Measurements from ENCODE around the gene POGLUT3. TPM values are rescaled to one million over a fixed set of nuclear protein-coding genes. Genes with fewer than 3 reads are reported as not detected.

Gene POGLUT3
- total RNA-seq, 4 donors from 2014 or later: 1.8 to 8.1 (median 6.9) TPM

- Histone ChIP-seq H3K36me3 (no peaks in the 10 kb centered on the region), H3K4me3 (no peak overlapping the region), H3K4me1 (no peaks in the 10 kb centered on the region), H3K27me3 (no peaks in the 10 kb centered on the region), H3K9me3 (no peaks in the 10 kb centered on the region), H3K27ac (no peak overlapping the region)
- TF ChIP-seq POLR2A (IDR thresholded peaks at IDR 0.05): no peak
- no peak for TF ChIP-seq EP300 (IDR thresholded peaks at IDR 0.05; ENCODE audit: low read depth)
- no peak for TF ChIP-seq POLR2AphosphoS5 (IDR thresholded peaks at IDR 0.05)
- TF ChIP-seq CTCF (IDR thresholded peaks at IDR 0.05): no peak
- intact Hi-C loops (cut with DNase I; ENCODE audit: low total_unique reads): no loop called here
- 96% methylated on average over 1 of the region's 1 CpG; no CpG with 5 or more reads in 1 of the 2 donors for WGBS, 2 donors (ENCODE audit: low coverage in 1 of 2)
- no peak for DNase-seq
- in situ Hi-C loops (cut with MboI; ENCODE audit: low pct_ligation_motif_present in 1 of 4, low pct_unique_long_range_greater_than_20kb in 1 of 4, low sequenced_read_pairs in 3 of 4): no loop called here
Measured at GRCh38 chr11:108525161-108525560, 27.0 kb upstream of the POGLUT3 start.

- Histone ChIP-seq H3K27me3 (no peaks in the 10 kb centered on the region), H3K4me1 (no peaks in the 10 kb centered on the region), H3K36me3 (no peaks in the 10 kb centered on the region), H3K4me3 (no peak overlapping the region), H3K9me3 (no peaks in the 10 kb centered on the region), H3K27ac (no peak overlapping the region)
- TF ChIP-seq POLR2A (IDR thresholded peaks at IDR 0.05): no peak
- DNase-seq: no peak
- in situ Hi-C loops (cut with MboI; ENCODE audit: low pct_ligation_motif_present in 1 of 4, low pct_unique_long_range_greater_than_20kb in 1 of 4, low sequenced_read_pairs in 3 of 4) (no loop called here), intact Hi-C loops (cut with DNase I; ENCODE audit: low total_unique reads) (no loop called here)
Measured at GRCh38 chr11:108524422-108524821, 26.2 kb upstream of the POGLUT3 start.

GRCh38 chr11:108522318-108522717 is 24.1 kb upstream of the POGLUT3 start:
- WGBS, 2 donors (ENCODE audit: low coverage in 1 of 2): 55 to 89% methylated on average over 1 of the region's 1 CpG
- intact Hi-C loops (cut with DNase I; ENCODE audit: low total_unique reads): no loop called here
- no peaks in the 10 kb centered on the region for H3K27me3 ChIP-seq
- no peaks in the 10 kb centered on the region for H3K4me1 ChIP-seq
- in situ Hi-C loops (cut with MboI; ENCODE audit: low pct_ligation_motif_present in 1 of 4, low pct_unique_long_range_greater_than_20kb in 1 of 4, low sequenced_read_pairs in 3 of 4): no loop called here
- DNase-seq: no peak
- TF ChIP-seq POLR2A (IDR thresholded peaks at IDR 0.05) (no peak), CTCF (IDR thresholded peaks at IDR 0.05) (no peak), POLR2AphosphoS5 (IDR thresholded peaks at IDR 0.05) (no peak), EP300 (IDR thresholded peaks at IDR 0.05; ENCODE audit: low read depth) (no peak)
- no peak overlapping the region for H3K27ac ChIP-seq
- no peaks in the 10 kb centered on the region for H3K36me3 ChIP-seq
- no peak overlapping the region for H3K4me3 ChIP-seq
- H3K9me3 ChIP-seq: no peaks in the 10 kb centered on the region

GRCh38 chr11:108518581-108518980 is 20.4 kb upstream of the POGLUT3 start:
- H3K27me3 ChIP-seq: no peaks in the 10 kb centered on the region
- intact Hi-C loops (cut with DNase I; ENCODE audit: low total_unique reads) (no loop called here), in situ Hi-C loops (cut with MboI; ENCODE audit: low pct_ligation_motif_present in 1 of 4, low pct_unique_long_range_greater_than_20kb in 1 of 4, low sequenced_read_pairs in 3 of 4) (no loop called here)

More at GRCh38 chr11:108518581-108518980, 20.4 kb upstream of the POGLUT3 start:
- peaks cover 0 to 10% (median under 1%) of the 10 kb centered on the region in 4 donors for H3K36me3 ChIP-seq
- no peak overlapping the region for H3K4me3 ChIP-seq
- TF ChIP-seq POLR2AphosphoS5 (IDR thresholded peaks at IDR 0.05): no peak
- TF ChIP-seq POLR2A (IDR thresholded peaks at IDR 0.05): no peak
- TF ChIP-seq EP300 (IDR thresholded peaks at IDR 0.05; ENCODE audit: low read depth): no peak
- no peak for TF ChIP-seq CTCF (IDR thresholded peaks at IDR 0.05)
- H3K9me3 ChIP-seq: no peaks in the 10 kb centered on the region
- DNase-seq: no peak
- H3K27ac ChIP-seq: no peak overlapping the region
- no peaks in the 10 kb centered on the region for H3K4me1 ChIP-seq
- WGBS, 2 donors (ENCODE audit: low coverage in 1 of 2): 76 to 89% methylated on average over 7 to 10 of the region's 10 CpGs
